Measurements from ENCODE around the gene B9D1.

The B9D1 gene

GRCh38 chr17:19361944-19362276 lies 613 bp downstream of the B9D1 start:
- H3K4me1 ChIP-seq (ENCODE audit: control insufficient read depth, low read length): peaks cover 13% of the 10 kb centered on the region
- no peak for TF ChIP-seq EZH2phosphoT487 (IDR thresholded peaks at IDR 0.05; ENCODE audit: borderline replicate concordance, low read length)
- TF ChIP-seq, protein P1, sequence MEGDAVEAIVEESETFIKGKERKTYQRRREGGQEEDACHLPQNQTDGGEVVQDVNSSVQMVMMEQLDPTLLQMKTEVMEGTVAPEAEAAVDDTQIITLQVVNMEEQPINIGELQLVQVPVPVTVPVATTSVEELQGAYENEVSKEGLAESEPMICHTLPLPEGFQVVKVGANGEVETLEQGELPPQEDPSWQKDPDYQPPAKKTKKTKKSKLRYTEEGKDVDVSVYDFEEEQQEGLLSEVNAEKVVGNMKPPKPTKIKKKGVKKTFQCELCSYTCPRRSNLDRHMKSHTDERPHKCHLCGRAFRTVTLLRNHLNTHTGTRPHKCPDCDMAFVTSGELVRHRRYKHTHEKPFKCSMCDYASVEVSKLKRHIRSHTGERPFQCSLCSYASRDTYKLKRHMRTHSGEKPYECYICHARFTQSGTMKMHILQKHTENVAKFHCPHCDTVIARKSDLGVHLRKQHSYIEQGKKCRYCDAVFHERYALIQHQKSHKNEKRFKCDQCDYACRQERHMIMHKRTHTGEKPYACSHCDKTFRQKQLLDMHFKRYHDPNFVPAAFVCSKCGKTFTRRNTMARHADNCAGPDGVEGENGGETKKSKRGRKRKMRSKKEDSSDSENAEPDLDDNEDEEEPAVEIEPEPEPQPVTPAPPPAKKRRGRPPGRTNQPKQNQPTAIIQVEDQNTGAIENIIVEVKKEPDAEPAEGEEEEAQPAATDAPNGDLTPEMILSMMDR (IDR thresholded peaks at IDR 0.05; ENCODE audit: low read depth, low read length, poor library complexity, severe bottlenecking): no peak
- H3K4me2 ChIP-seq (ENCODE audit: low read length): peak overlapping the region; percentile 71
- no peaks in the 10 kb centered on the region for H3K79me2 ChIP-seq (ENCODE audit: control insufficient read depth, low read length)
- no peaks in the 10 kb centered on the region for H3K9me3 ChIP-seq (ENCODE audit: control insufficient read depth, insufficient read depth, low read length)
- H3K36me3 ChIP-seq (ENCODE audit: control insufficient read depth, low read length): no peaks in the 10 kb centered on the region
- H3K4me3 ChIP-seq (ENCODE audit: low read length): peak overlapping the region; percentile 89
- no peaks in the 10 kb centered on the region for H3K9me2 ChIP-seq (replicated peaks; ENCODE audit: control insufficient read depth, low read length)
- H3K27ac ChIP-seq (ENCODE audit: low read depth, low read length): no peak overlapping the region
- no peaks in the 10 kb centered on the region for H4K20me1 ChIP-seq (ENCODE audit: control insufficient read depth, insufficient read depth, low read depth, low read length)
- H3K27me3 ChIP-seq (ENCODE audit: control insufficient read depth, low read length): peaks cover 12% of the 10 kb centered on the region
- H3F3A ChIP-seq (ENCODE audit: control insufficient read depth, insufficient read depth): no peaks in the 10 kb centered on the region

DNA sequence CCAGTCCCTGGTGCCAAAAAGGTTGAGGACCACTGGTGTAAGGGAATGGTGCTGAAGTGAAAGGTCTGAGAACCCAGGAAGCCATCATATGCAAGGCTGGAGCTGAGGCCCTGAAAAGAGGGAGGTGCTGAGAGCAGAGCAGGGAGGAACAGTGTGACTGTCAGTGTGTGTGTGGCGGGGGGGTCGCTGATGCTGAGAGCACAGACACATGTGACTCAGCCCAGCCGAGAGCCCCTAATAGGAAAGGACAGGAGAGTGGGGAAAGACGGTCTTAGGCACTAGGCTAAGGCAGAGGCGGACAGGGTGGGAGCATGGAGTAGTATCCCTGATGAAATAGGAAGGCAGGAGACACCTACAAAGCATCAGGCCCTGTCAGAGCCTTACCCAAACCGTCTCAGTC lies 1.2 kb downstream of the B9D1 start:
- no peaks in the 10 kb centered on the region for H3K9me3 ChIP-seq (ENCODE audit: control insufficient read depth, insufficient read depth, low read length)
- TF ChIP-seq, protein P1 (IDR thresholded peaks at IDR 0.05; ENCODE audit: low read depth, low read length, poor library complexity, severe bottlenecking): no peak
- no peak for TF ChIP-seq EZH2phosphoT487 (IDR thresholded peaks at IDR 0.05; ENCODE audit: borderline replicate concordance, low read length)
- no peaks in the 10 kb centered on the region for H3K36me3 ChIP-seq (ENCODE audit: control insufficient read depth, low read length)
- H4K20me1 ChIP-seq (ENCODE audit: control insufficient read depth, insufficient read depth, low read depth, low read length): no peaks in the 10 kb centered on the region
- H3F3A ChIP-seq (ENCODE audit: control insufficient read depth, insufficient read depth): no peaks in the 10 kb centered on the region
- no peak overlapping the region for H3K4me3 ChIP-seq (ENCODE audit: low read length)
- no peaks in the 10 kb centered on the region for H3K9me2 ChIP-seq (replicated peaks; ENCODE audit: control insufficient read depth, low read length)
- no peak overlapping the region for H3K4me2 ChIP-seq (ENCODE audit: low read length)
- H3K27ac ChIP-seq (ENCODE audit: low read depth, low read length): no peak overlapping the region
- peaks cover 12% of the 10 kb centered on the region for H3K27me3 ChIP-seq (ENCODE audit: control insufficient read depth, low read length)
- H3K4me1 ChIP-seq (ENCODE audit: control insufficient read depth, low read length): peaks cover 13% of the 10 kb centered on the region
- H3K79me2 ChIP-seq (ENCODE audit: control insufficient read depth, low read length): no peaks in the 10 kb centered on the region

- no peaks in the 10 kb centered on the region for H3K9me2 ChIP-seq (replicated peaks; ENCODE audit: control insufficient read depth, low read length)
- H3K79me2 ChIP-seq (ENCODE audit: control insufficient read depth, low read length): no peaks in the 10 kb centered on the region
- no peaks in the 10 kb centered on the region for H4K20me1 ChIP-seq (ENCODE audit: control insufficient read depth, insufficient read depth, low read depth, low read length)
- H3F3A ChIP-seq (ENCODE audit: control insufficient read depth, insufficient read depth): no peaks in the 10 kb centered on the region
- H3K4me3 ChIP-seq (ENCODE audit: low read length): no peak overlapping the region
- H3K9me3 ChIP-seq (ENCODE audit: control insufficient read depth, insufficient read depth, low read length): no peaks in the 10 kb centered on the region
- no peaks in the 10 kb centered on the region for H3K36me3 ChIP-seq (ENCODE audit: control insufficient read depth, low read length)
- no peak for TF ChIP-seq EZH2phosphoT487 (IDR thresholded peaks at IDR 0.05; ENCODE audit: borderline replicate concordance, low read length)
- TF ChIP-seq, protein P1 (IDR thresholded peaks at IDR 0.05; ENCODE audit: low read depth, low read length, poor library complexity, severe bottlenecking): no peak
- H3K4me2 ChIP-seq (ENCODE audit: low read length): no peak overlapping the region
- H3K27ac ChIP-seq (ENCODE audit: low read depth, low read length): no peak overlapping the region
- peaks cover 12% of the 10 kb centered on the region for H3K27me3 ChIP-seq (ENCODE audit: control insufficient read depth, low read length)
- H3K4me1 ChIP-seq (ENCODE audit: control insufficient read depth, low read length): peaks cover 13% of the 10 kb centered on the region
Measured at GRCh38 chr17:19360772-19361171, 1.8 kb downstream of the B9D1 start.

- Histone ChIP-seq H3K27me3 (ENCODE audit: control insufficient read depth, low read length) (peaks cover 12% of the 10 kb centered on the region), H3K79me2 (ENCODE audit: control insufficient read depth, low read length) (no peaks in the 10 kb centered on the region), H3K9me3 (ENCODE audit: control insufficient read depth, insufficient read depth, low read length) (no peaks in the 10 kb centered on the region), H3K36me3 (ENCODE audit: control insufficient read depth, low read length) (no peaks in the 10 kb centered on the region), H3F3A (ENCODE audit: control insufficient read depth, insufficient read depth) (no peaks in the 10 kb centered on the region), H3K4me1 (ENCODE audit: control insufficient read depth, low read length) (peaks cover 13% of the 10 kb centered on the region), H3K9me2 (replicated peaks; ENCODE audit: control insufficient read depth, low read length) (no peaks in the 10 kb centered on the region), H3K4me2 (ENCODE audit: low read length) (no peak overlapping the region), H4K20me1 (ENCODE audit: control insufficient read depth, insufficient read depth, low read depth, low read length) (no peaks in the 10 kb centered on the region), H3K27ac (ENCODE audit: low read depth, low read length) (no peak overlapping the region), H3K4me3 (ENCODE audit: low read length) (no peak overlapping the region)
- TF ChIP-seq EZH2phosphoT487 (IDR thresholded peaks at IDR 0.05; ENCODE audit: borderline replicate concordance, low read length): no peak
- TF ChIP-seq, protein P1 (IDR thresholded peaks at IDR 0.05; ENCODE audit: low read depth, low read length, poor library complexity, severe bottlenecking): no peak
Measured at GRCh38 chr17:19359856-19360255, 2.7 kb downstream of the B9D1 start.
